HL-60 (cell line): ENCODE data around the gene RASAL2.

Experiments
- CTCF ChIP-seq: IDR thresholded peaks from one replicate; pipeline ENCODE4 v1.5.1; 2011; ENCODE audit warnings: low read length, control low read depth, inconsistent platforms; ENCODE audit not compliant: insufficient read depth
- GABPA ChIP-seq: IDR thresholded peaks from 2 replicates; pipeline ENCODE4 v1.6.1; 2012; ENCODE audit warnings: low read depth
- POLR2AphosphoS5 ChIP-seq: IDR thresholded peaks from 2 replicates; pipeline ENCODE4 v1.6.1; 2012; ENCODE audit warnings: low read depth
- REST ChIP-seq: IDR thresholded peaks from 2 replicates; pipeline ENCODE4 v1.6.1; 2012; ENCODE audit warnings: low read depth; ENCODE audit not compliant: insufficient replicate concordance
- SPI1 ChIP-seq: IDR thresholded peaks from 2 replicates; pipeline ENCODE4 v1.6.1; 2012; ENCODE audit warnings: low read depth, mild to moderate bottlenecking, borderline replicate concordance

DNA sequence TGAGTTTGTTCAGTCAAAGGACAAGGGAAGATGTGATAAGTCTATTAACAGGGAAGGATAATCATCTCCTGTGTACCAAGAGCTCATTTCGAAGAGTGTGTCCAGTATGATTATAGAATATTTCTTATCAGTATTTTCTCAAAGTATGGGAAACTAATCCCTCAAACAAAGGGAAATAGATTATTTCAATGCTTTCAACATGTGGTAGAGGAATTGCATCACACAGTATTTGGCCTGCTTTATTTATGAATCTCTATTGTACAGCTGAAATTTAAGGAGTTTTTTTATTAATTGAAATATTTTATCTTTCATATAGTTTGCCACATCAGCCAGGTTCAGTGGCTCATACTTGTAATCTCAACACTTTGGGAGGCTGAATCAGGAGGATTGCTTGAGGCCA lies 251.9 kb downstream of the RASAL2 start:
- no peak for TF ChIP-seq CTCF
- TF ChIP-seq GABPA, result no peak
- TF ChIP-seq POLR2AphosphoS5, result no peak
- no peak for TF ChIP-seq REST
- no peak for TF ChIP-seq SPI1
